GM12892 (cell line): Measurements from ENCODE around the gene STXBP3.

ENCODE experiments used
- POLR2A ChIP-seq: IDR thresholded peaks from 2 replicates; pipeline ENCODE4 v1.6.1; 2011; ENCODE audit warnings: low read depth, low read length, control low read depth
- POLR2AphosphoS5 ChIP-seq: IDR thresholded peaks from 2 replicates; pipeline ENCODE4 v1.6.1; 2011; ENCODE audit warnings: low read depth, low read length, control low read depth
- TAF1 ChIP-seq: IDR thresholded peaks from 2 replicates; pipeline ENCODE4 v1.6.1; 2011; ENCODE audit warnings: low read depth, mild to moderate bottlenecking, control low read depth, low read length, borderline replicate concordance

GRCh38 chr1:108728327-108728923, 18.0 kb upstream of the STXBP3 start:
- TF ChIP-seq POLR2A, result no peak
- TF ChIP-seq POLR2AphosphoS5, result no peak
- no peak for TF ChIP-seq TAF1
